Lower leg skin (tissue), 3 donors: ENCODE measurements around the gene VPS13D.

ENCODE experiments used
- CTCF ChIP-seq, 3 donors: fragments of 450-650 bp; IDR thresholded peaks; one replicate each; pipeline ENCODE4 v1.5.1; 2016; ENCODE audit warnings: antibody characterized with exemption in 3 of 3, mild to moderate bottlenecking in 3 of 3, moderate library complexity in 2 of 3
- POLR2A ChIP-seq, 2 donors: fragments of 450-650 bp; IDR thresholded peaks; one replicate each; pipeline ENCODE4 v1.6.1; 2016 to 2017; ENCODE audit warnings: antibody characterized with exemption in 2 of 2, mild to moderate bottlenecking in 1 of 2, moderate library complexity in 1 of 2

GRCh38 chr1:12488666-12489354 is 259.0 kb downstream of the VPS13D start:
- TF ChIP-seq POLR2A (IDR thresholded peaks at IDR 0.05) (no peak), CTCF (IDR thresholded peaks at IDR 0.05) (no peak)
